H9 (cell line): Measurements from ENCODE around the gene YY1. TPM values are rescaled to one million over a fixed set of nuclear protein-coding genes. Genes with fewer than 3 reads are reported as not detected.

Source experiments
- DNase-seq: peaks from one replicate; pipeline ENCODE4 v3.0.0-alpha.2; 2017
- H2AFZ ChIP-seq: one replicate; pipeline ENCODE4 v1.6.1; 2013; ENCODE audit warnings: mild to moderate bottlenecking, low read length, control low read depth, moderate library complexity
- H2AK5ac ChIP-seq: 2 replicates; pipeline ENCODE4 v1.6.1; 2013; ENCODE audit warnings: low read length, control low read depth, mixed read lengths; ENCODE audit not compliant: insufficient read length
- H2BK120ac ChIP-seq: one replicate; pipeline ENCODE4 v1.6.1; 2013; ENCODE audit warnings: low read depth, mild to moderate bottlenecking, low read length, control low read depth, inconsistent platforms; ENCODE audit not compliant: poor library complexity, severe bottlenecking
- H2BK12ac ChIP-seq: 2 replicates; pipeline ENCODE4 v1.6.1; 2013; ENCODE audit warnings: low read length, control low read depth, mixed read lengths, low read depth; ENCODE audit not compliant: insufficient read length
- H2BK15ac ChIP-seq: 2 replicates; pipeline ENCODE4 v1.6.1; 2013; ENCODE audit warnings: low read depth, low read length, control low read depth
- H2BK20ac ChIP-seq: one replicate; pipeline ENCODE4 v1.6.1; 2013; ENCODE audit warnings: low read depth, mild to moderate bottlenecking, low read length, control low read depth, inconsistent platforms; ENCODE audit not compliant: poor library complexity, severe bottlenecking
- H2BK5ac ChIP-seq: 2 replicates; pipeline ENCODE4 v1.6.1; 2013; ENCODE audit warnings: low read length, control low read depth, mixed read lengths; ENCODE audit not compliant: insufficient read length
- H3K14ac ChIP-seq: 2 replicates; pipeline ENCODE4 v1.6.1; 2013; ENCODE audit warnings: low read length, control low read depth; ENCODE audit not compliant: insufficient read depth
- H3K18ac ChIP-seq: 2 replicates; pipeline ENCODE4 v1.6.1; 2013; ENCODE audit warnings: low read depth, mild to moderate bottlenecking, mixed read lengths, low read length, control low read depth; ENCODE audit not compliant: insufficient read length
- H3K23ac ChIP-seq: 2 replicates; pipeline ENCODE4 v1.6.1; 2013; ENCODE audit warnings: low read length, control low read depth, mixed read lengths, low read depth; ENCODE audit not compliant: insufficient read length
- H3K23me2 ChIP-seq: 2 replicates; pipeline ENCODE4 v1.6.1; 2013; ENCODE audit warnings: low read depth, mild to moderate bottlenecking, mixed read lengths, low read length, control low read depth; ENCODE audit not compliant: insufficient read length, poor library complexity, severe bottlenecking
- H3K27ac ChIP-seq: 2 replicates; pipeline ENCODE4 v1.5.1; 2013; ENCODE audit warnings: low read length, control low read depth, mixed read lengths, low read depth; ENCODE audit not compliant: insufficient read length
- H3K27me3 ChIP-seq: 2 replicates; pipeline ENCODE4 v1.6.1; 2013; ENCODE audit warnings: low read length, control low read depth, inconsistent platforms; ENCODE audit not compliant: insufficient read depth
- H3K4ac ChIP-seq: 2 replicates; pipeline ENCODE4 v1.6.1; 2013; ENCODE audit warnings: low read depth, mild to moderate bottlenecking, control low read depth, inconsistent platforms, low read length, moderate library complexity
- H3K4me1 ChIP-seq: 2 replicates; pipeline ENCODE4 v1.6.1; 2013; ENCODE audit warnings: low read length, control low read depth, inconsistent platforms; ENCODE audit not compliant: insufficient read depth
- H3K4me2 ChIP-seq: 2 replicates; pipeline ENCODE4 v1.6.1; 2013; ENCODE audit warnings: low read length, control low read depth, mixed read lengths; ENCODE audit not compliant: insufficient read length, insufficient read depth
- H3K56ac ChIP-seq: 2 replicates; pipeline ENCODE4 v1.6.1; 2013; ENCODE audit warnings: low read depth, mild to moderate bottlenecking, mixed read lengths, low read length, control low read depth; ENCODE audit not compliant: insufficient read length
- H3K79me1 ChIP-seq: 2 replicates; pipeline ENCODE4 v1.6.1; 2013; ENCODE audit warnings: low read depth, mild to moderate bottlenecking, moderate library complexity, low read length, control low read depth, inconsistent platforms; ENCODE audit not compliant: insufficient read depth, poor library complexity, severe bottlenecking
- H3K79me2 ChIP-seq: 2 replicates; pipeline ENCODE4 v1.6.1; 2013; ENCODE audit warnings: low read length, control low read depth, inconsistent platforms; ENCODE audit not compliant: insufficient read depth
- H3K9ac ChIP-seq: 2 replicates; pipeline ENCODE4 v1.6.1; 2013; ENCODE audit warnings: low read length, control low read depth, mixed read lengths; ENCODE audit not compliant: insufficient read length; ENCODE audit errors: extremely low read depth
- H3K9me3 ChIP-seq: one replicate; pipeline ENCODE4 v1.6.1; 2013; ENCODE audit warnings: low read depth, low read length, inconsistent platforms; ENCODE audit not compliant: control insufficient read depth
- H3T11ph ChIP-seq: one replicate; pipeline ENCODE4 v1.6.1; 2013; ENCODE audit warnings: mild to moderate bottlenecking, low read length, control low read depth, inconsistent platforms
- H4K20me1 ChIP-seq: one replicate; pipeline ENCODE4 v1.6.1; 2013; ENCODE audit not compliant: control insufficient read depth, insufficient read length, insufficient read depth
- H4K5ac ChIP-seq: 2 replicates; pipeline ENCODE4 v1.6.1; 2013; ENCODE audit warnings: low read depth, mild to moderate bottlenecking, mixed read lengths, low read length, control low read depth; ENCODE audit not compliant: insufficient read length
- H4K8ac ChIP-seq: replicated peaks from 2 replicates; pipeline ENCODE4 v1.6.1; 2013; ENCODE audit warnings: low read length, control low read depth, mixed read lengths, low read depth; ENCODE audit not compliant: insufficient read length
- H4K91ac ChIP-seq: 2 replicates; pipeline ENCODE4 v1.6.1; 2013; ENCODE audit warnings: low read depth, mild to moderate bottlenecking, moderate library complexity, mixed read lengths, low read length, control low read depth; ENCODE audit not compliant: insufficient read length
- H3K27ac Mint-ChIP-seq, 3 experiments: 2 replicates in 2 of 3; 3 replicates in 1 of 3; pipeline ENCODE4 v1.8.0; 2020 to 2021; ENCODE audit warnings: mixed read lengths in 3 of 3, mild to moderate bottlenecking in 1 of 3, moderate library complexity in 1 of 3
- H3K27me3 Mint-ChIP-seq: 2 replicates; pipeline ENCODE4 v1.8.0; 2021; ENCODE audit warnings: low read depth, mild to moderate bottlenecking, moderate library complexity, mixed read lengths
- H3K36me3 Mint-ChIP-seq, 3 experiments: 2 replicates in 2 of 3; 3 replicates in 1 of 3; pipeline ENCODE4 v1.8.0; 2020 to 2021; ENCODE audit warnings: low read depth in 3 of 3, mixed read lengths in 3 of 3; ENCODE audit not compliant: insufficient read depth in 1 of 3
- H3K4me1 Mint-ChIP-seq, 2 experiments: 2 replicates each; pipeline ENCODE4 v1.8.0; 2020; ENCODE audit warnings: mixed read lengths in 2 of 2
- H3K4me3 Mint-ChIP-seq, 2 experiments: 2 replicates in 1 of 2; 3 replicates in 1 of 2; pipeline ENCODE4 v1.8.0; 2020 to 2021; ENCODE audit warnings: mild to moderate bottlenecking in 2 of 2, mixed read lengths in 2 of 2, moderate library complexity in 1 of 2
- H3K9me3 Mint-ChIP-seq, 2 experiments: 2 replicates in 1 of 2; 3 replicates in 1 of 2; pipeline ENCODE4 v1.8.0; 2020; ENCODE audit warnings: mild to moderate bottlenecking in 2 of 2, mixed read lengths in 2 of 2, moderate library complexity in 1 of 2
- CTCF ChIP-seq: fragments of 200-600 bp; sonication (generic); conservative IDR thresholded peaks from 3 replicates; pipeline ENCODE4 v1.8.0; 2021; ENCODE audit warnings: antibody characterized with exemption, mild to moderate bottlenecking
- WGBS: extraction: QIAGEN DNeasy Blood & Tissue Kit; methylation state at CpG from one replicate; pipeline ENCODE4 v1.1.7; 2013; ENCODE audit warnings: missing lambda C conversion rate, low lambda C conversion rate, mixed read lengths; ENCODE audit not compliant: insufficient read length; ENCODE audit errors: extremely low coverage; 5-methylcytosine and 5-hydroxymethylcytosine counted together
- total RNA-seq: library from RNA; stranded (reverse); gene quantifications from 2 replicates; pipeline ENCODE4 v1.2.1, GENCODE V29; 2021

YY1 gene
- total RNA-seq, 1 experiment from 2014 or later: 103 TPM

- WGBS: no CpG with 5 or more reads among the region's 6 CpGs
- DNase-seq: no peak
- Mint-ChIP-seq H3K36me3 (no peaks in the 10 kb centered on the region), H3K27ac (peak overlapping the region in 2 of 3 experiments; percentile 22 to 79; a peak in 2 of 7 replicates), H3K4me1 (peaks cover 24 to 37% of the 10 kb centered on the region in 2 experiments), H3K4me3 (no peak overlapping the region), H3K9me3 (no peaks in the 10 kb centered on the region), H3K27me3 (no peaks in the 10 kb centered on the region; the same call in 1 of the 2 replicates)
- Histone ChIP-seq H3K23me2 (no peaks in the 10 kb centered on the region), H4K91ac (no peak overlapping the region), H3K79me2 (no peaks in the 10 kb centered on the region), H3K18ac (no peak overlapping the region), H3K9me3 (no peaks in the 10 kb centered on the region), H3K27ac (no peak overlapping the region), H4K5ac (no peak overlapping the region), H3K4me2 (no peak overlapping the region), H3K27me3 (no peaks in the 10 kb centered on the region; the same call in 1 of the 2 replicates), H4K20me1 (no peaks in the 10 kb centered on the region), H4K8ac (no peak overlapping the region), H3T11ph (no peak overlapping the region), H2AK5ac (no peak overlapping the region), H3K56ac (no peak overlapping the region), H2BK20ac (no peak overlapping the region), H2BK12ac (no peak overlapping the region), H3K79me1 (no peaks in the 10 kb centered on the region), H2BK5ac (no peak overlapping the region), H3K23ac (no peak overlapping the region), H2BK15ac (no peak overlapping the region), H3K9ac (no peak overlapping the region), H2AFZ (no peak overlapping the region), H3K4me1 (no peaks in the 10 kb centered on the region), H3K14ac (no peak overlapping the region), H2BK120ac (no peak overlapping the region), H3K4ac (no peak overlapping the region)
- TF ChIP-seq CTCF: no peak
These were observed 75.8 kb downstream of the YY1 start for GRCh38 chr14:100314724-100315123.
